ENCODE data around the gene DBH.
"Not testable (repeated sequence)": the region's sequence is repeated elsewhere in the genome, so short reads cannot be mapped to it uniquely, and the experiment has no call there.

DBH gene

GRCh38 chr9:133619791-133620190 is 16.4 kb upstream of the DBH start:
- H3K4me3 ChIP-seq (ENCODE audit: low read depth, low read length) = no peak overlapping the region

- H3K4me3 ChIP-seq (ENCODE audit: low read depth, low read length) = no peak overlapping the region
These were observed 14.4 kb upstream of the DBH start for GRCh38 chr9:133621725-133622267.

- no peak overlapping the region for H3K4me3 ChIP-seq (ENCODE audit: low read depth, low read length)
These were observed 13.6 kb upstream of the DBH start for GRCh38 chr9:133622555-133622954.

GRCh38 chr9:133626008-133626407 is 10.2 kb upstream of the DBH start:
- H3K4me3 ChIP-seq (ENCODE audit: low read depth, low read length) = not testable (repeated sequence)

- H3K4me3 ChIP-seq (ENCODE audit: low read depth, low read length) = no peak overlapping the region
These were observed 8.8 kb upstream of the DBH start for GRCh38 chr9:133627341-133627740.

- H3K4me3 ChIP-seq (ENCODE audit: low read depth, low read length) = no peak overlapping the region
These were observed 7.4 kb upstream of the DBH start for GRCh38 chr9:133628766-133629165.

GRCh38 chr9:133629221-133630110 is 6.7 kb upstream of the DBH start:
- no peak overlapping the region for H3K4me3 ChIP-seq (ENCODE audit: low read depth, low read length)

GRCh38 chr9:133631111-133631510 is 5.1 kb upstream of the DBH start:
- no peak overlapping the region for H3K4me3 ChIP-seq (ENCODE audit: low read depth, low read length)

GRCh38 chr9:133632806-133633680 is 3.1 kb upstream of the DBH start:
- no peak overlapping the region for H3K4me3 ChIP-seq (ENCODE audit: low read depth, low read length)

- no peak overlapping the region for H3K4me3 ChIP-seq (ENCODE audit: low read depth, low read length)
These were observed 2.5 kb upstream of the DBH start for GRCh38 chr9:133633681-133634080.

GRCh38 chr9:133634081-133634691 is 2.0 kb upstream of the DBH start:
- no peak overlapping the region for H3K4me3 ChIP-seq (ENCODE audit: low read depth, low read length)

- H3K4me3 ChIP-seq (ENCODE audit: low read depth, low read length) = no peak overlapping the region
These were observed 1.1 kb upstream of the DBH start for GRCh38 chr9:133635098-133635497.

GRCh38 chr9:133636902-133637301 is 739 bp downstream of the DBH start:
- no peak overlapping the region for H3K4me3 ChIP-seq (ENCODE audit: low read depth, low read length)

GRCh38 chr9:133637451-133638055 is 1.4 kb downstream of the DBH start:
- no peak overlapping the region for H3K4me3 ChIP-seq (ENCODE audit: low read depth, low read length)

- H3K4me3 ChIP-seq (ENCODE audit: low read depth, low read length) = no peak overlapping the region
These were observed 1.9 kb downstream of the DBH start for GRCh38 chr9:133638076-133638475.

- no peak overlapping the region for H3K4me3 ChIP-seq (ENCODE audit: low read depth, low read length)
These were observed 2.5 kb downstream of the DBH start for GRCh38 chr9:133638711-133639110.

- no peak overlapping the region for H3K4me3 ChIP-seq (ENCODE audit: low read depth, low read length)
These were observed 3.5 kb downstream of the DBH start for GRCh38 chr9:133639613-133640012.

GRCh38 chr9:133640160-133640559 is 4.0 kb downstream of the DBH start:
- no peak overlapping the region for H3K4me3 ChIP-seq (ENCODE audit: low read depth, low read length)

GRCh38 chr9:133640580-133641395 is 4.6 kb downstream of the DBH start:
- H3K4me3 ChIP-seq (ENCODE audit: low read depth, low read length) = no peak overlapping the region

GRCh38 chr9:133641396-133641655 is 5.2 kb downstream of the DBH start:
- H3K4me3 ChIP-seq (ENCODE audit: low read depth, low read length) = no peak overlapping the region
